Measurements from ENCODE around the gene RPS8. TPM values are rescaled to one million over a fixed set of nuclear protein-coding genes. Genes with fewer than 3 reads are reported as not detected.

Gene RPS8
- total RNA-seq, 1 donor from 2014 or later, result 1,756 TPM

GRCh38 chr1:44775930-44776729, 790 bp downstream of the RPS8 start:
- DNase-seq (ENCODE audit: extremely low spot score, unreplicated experiment), result no peak
- Mint-ChIP-seq H3K4me3 (ENCODE audit: unreplicated experiment) (peak overlapping the region; percentile 93), H3K27ac (ENCODE audit: unreplicated experiment) (peak overlapping the region; percentile 98), H3K9me3 (ENCODE audit: unreplicated experiment) (no peaks in the 10 kb centered on the region), H3K4me1 (ENCODE audit: unreplicated experiment) (peaks cover 29% of the 10 kb centered on the region), H3K36me3 (ENCODE audit: unreplicated experiment) (peaks cover 33% of the 10 kb centered on the region), H3K27me3 (ENCODE audit: unreplicated experiment) (no peaks in the 10 kb centered on the region)
- no peak for TF ChIP-seq CTCF (IDR thresholded peaks at IDR 0.05)

GRCh38 chr1:44776730-44777068, 1.4 kb downstream of the RPS8 start:
- peak overlapping the region; percentile 93 for H3K4me3 Mint-ChIP-seq (ENCODE audit: unreplicated experiment)
- no peaks in the 10 kb centered on the region for H3K27me3 Mint-ChIP-seq (ENCODE audit: unreplicated experiment)

GRCh38 chr1:44777547-44777946, 2.2 kb downstream of the RPS8 start:
- DNase-seq (ENCODE audit: extremely low spot score, unreplicated experiment), result no peak
- H3K27me3 Mint-ChIP-seq (ENCODE audit: unreplicated experiment), result no peaks in the 10 kb centered on the region
- no peak for TF ChIP-seq CTCF (IDR thresholded peaks at IDR 0.05)
- no peaks in the 10 kb centered on the region for H3K9me3 Mint-ChIP-seq (ENCODE audit: unreplicated experiment)
- peak overlapping the region; percentile 93 for H3K4me3 Mint-ChIP-seq (ENCODE audit: unreplicated experiment)
- H3K27ac Mint-ChIP-seq (ENCODE audit: unreplicated experiment), result peak overlapping the region; percentile 57
- H3K36me3 Mint-ChIP-seq (ENCODE audit: unreplicated experiment), result peaks cover 41% of the 10 kb centered on the region
- peaks cover 29% of the 10 kb centered on the region for H3K4me1 Mint-ChIP-seq (ENCODE audit: unreplicated experiment)

More at GRCh38 chr1:44776730-44777068, 1.4 kb downstream of the RPS8 start:
- Mint-ChIP-seq H3K9me3 (ENCODE audit: unreplicated experiment) (no peaks in the 10 kb centered on the region), H3K27ac (ENCODE audit: unreplicated experiment) (peak overlapping the region; percentile 98), H3K4me1 (ENCODE audit: unreplicated experiment) (peaks cover 29% of the 10 kb centered on the region), H3K36me3 (ENCODE audit: unreplicated experiment) (peaks cover 39% of the 10 kb centered on the region)
- no peak for DNase-seq (ENCODE audit: extremely low spot score, unreplicated experiment)
- TF ChIP-seq CTCF (IDR thresholded peaks at IDR 0.05), result no peak

- Mint-ChIP-seq H3K4me3 (ENCODE audit: unreplicated experiment) (peak overlapping the region; percentile 93), H3K36me3 (ENCODE audit: unreplicated experiment) (peaks cover 41% of the 10 kb centered on the region), H3K27ac (ENCODE audit: unreplicated experiment) (peak overlapping the region; percentile 41), H3K9me3 (ENCODE audit: unreplicated experiment) (no peaks in the 10 kb centered on the region), H3K4me1 (ENCODE audit: unreplicated experiment) (peaks cover 29% of the 10 kb centered on the region), H3K27me3 (ENCODE audit: unreplicated experiment) (no peaks in the 10 kb centered on the region)
- DNase-seq (ENCODE audit: extremely low spot score, unreplicated experiment), result no peak
- no peak for TF ChIP-seq CTCF (IDR thresholded peaks at IDR 0.05)
Observed at GRCh38 chr1:44777969-44778635, 2.8 kb downstream of the RPS8 start.
